T-helper 9 cell (primary cell): ENCODE data around the gene KCNK3.

ENCODE experiments used
- DNase-seq: peaks from one replicate; pipeline ENCODE4 v3.0.0-alpha.2; 2020

The KCNK3 gene

GRCh38 chr2:26691881-26692278 is 642 bp upstream of the KCNK3 start:
- no peak for DNase-seq

- no peak for DNase-seq
Measured at GRCh38 chr2:26692897-26693849, 651 bp downstream of the KCNK3 start.

GRCh38 chr2:26694001-26694400 is 1.5 kb downstream of the KCNK3 start:
- DNase-seq = no peak

GRCh38 chr2:26696351-26696816 is 3.9 kb downstream of the KCNK3 start:
- no peak for DNase-seq

GRCh38 chr2:26697425-26697824 is 4.9 kb downstream of the KCNK3 start:
- DNase-seq = no peak

- no peak for DNase-seq
Measured at GRCh38 chr2:26699295-26699694, 6.8 kb downstream of the KCNK3 start.

GRCh38 chr2:26700078-26700477 is 7.6 kb downstream of the KCNK3 start:
- DNase-seq = no peak

GRCh38 chr2:26701596-26701995 is 9.1 kb downstream of the KCNK3 start:
- DNase-seq = no peak

- no peak for DNase-seq
Measured at GRCh38 chr2:26702025-26702424, 9.5 kb downstream of the KCNK3 start.

- DNase-seq = no peak
Measured at GRCh38 chr2:26704441-26704977, 12.0 kb downstream of the KCNK3 start.

- no peak for DNase-seq
Measured at GRCh38 chr2:26705126-26705525, 12.6 kb downstream of the KCNK3 start.

- no peak for DNase-seq
Measured at GRCh38 chr2:26706093-26706492, 13.6 kb downstream of the KCNK3 start.

GRCh38 chr2:26706616-26707473 is 14.3 kb downstream of the KCNK3 start:
- DNase-seq = no peak

- DNase-seq = no peak
Measured at GRCh38 chr2:26707747-26708146, 15.2 kb downstream of the KCNK3 start.

GRCh38 chr2:26708457-26708856 is 15.9 kb downstream of the KCNK3 start:
- DNase-seq = no peak

GRCh38 chr2:26709323-26710110 is 17.0 kb downstream of the KCNK3 start:
- DNase-seq = no peak

GRCh38 chr2:26710145-26710544 is 17.6 kb downstream of the KCNK3 start:
- DNase-seq = no peak

GRCh38 chr2:26710743-26711456 is 18.4 kb downstream of the KCNK3 start:
- DNase-seq = no peak

GRCh38 chr2:26711457-26712161 is 19.1 kb downstream of the KCNK3 start:
- DNase-seq = no peak

GRCh38 chr2:26712486-26713465 is 20.3 kb downstream of the KCNK3 start:
- DNase-seq = no peak
